BJ (cell line): Measurements from ENCODE around the gene CHN1. TPM values are rescaled to one million over a fixed set of nuclear protein-coding genes. Genes with fewer than 3 reads are reported as not detected.

Experiments used
- CTCF ChIA-PET: fragments of 350-600 bp; formaldehyde crosslinking; extraction: SDS; loops from one replicate; lab custom pipeline; 2021; ENCODE audit warnings: antibody characterized with exemption, inconsistent platforms; lab: Yijun Ruan, JAX
- POLR2A ChIA-PET: fragments of 300-600 bp; sonication (Branson Sonifier 250); formaldehyde crosslinking; extraction: SDS; loops from one replicate; lab custom pipeline; 2021; ENCODE audit warnings: antibody characterized with exemption; lab: Charles Lee
- DNase-seq: peaks from one replicate; pipeline ENCODE4 v3.0.0-alpha.2; 2011; ENCODE audit warnings: low read depth
- H3K27me3 ChIP-seq: 2 replicates; pipeline ENCODE4 v1.6.0; 2011; ENCODE audit warnings: low read length; ENCODE audit not compliant: control insufficient read depth, insufficient read depth
- H3K36me3 ChIP-seq: 2 replicates; pipeline ENCODE4 v1.5.1; 2011; ENCODE audit warnings: low read length; ENCODE audit not compliant: control insufficient read depth, insufficient read depth
- H3K4me3 ChIP-seq: 2 replicates; pipeline ENCODE4 v1.5.1; 2011; ENCODE audit warnings: low read depth, mild to moderate bottlenecking, control low read depth, low read length
- CTCF ChIP-seq: IDR thresholded peaks from 2 replicates; pipeline ENCODE4 v1.5.1; 2011; ENCODE audit warnings: low read depth, mild to moderate bottlenecking, control low read depth, inconsistent platforms, low read length, moderate library complexity; ENCODE audit not compliant: insufficient read depth
- polyA plus RNA-seq: library from polyadenylated mRNA; depleted of rRNA; stranded (reverse); fragments of >200 nt; gene quantifications from 2 replicates; pipeline ENCODE4 v1.2.3, GENCODE V29; 2011

CHN1 gene
- polyA plus RNA-seq, 1 experiment = 93.0 TPM

- ChIA-PET CTCF (interaction anchor here (0.7 to 7.7 kb wide), 4 partner anchors 172 to 295 kb away, joined by 3 to 83 read pairs (median 21); no protein-coding TSS in a partner anchor), POLR2A (no interaction called here)
Measured at GRCh38 chr2:174992886-174993285, 12.3 kb downstream of the CHN1 start.

GRCh38 chr2:174985614-174986013 is 19.6 kb downstream of the CHN1 start:
- H3K36me3 ChIP-seq = no peaks in the 10 kb centered on the region
- H3K27me3 ChIP-seq = no peaks in the 10 kb centered on the region
- ChIA-PET CTCF (interaction anchor here (0.7 to 5.8 kb wide), 19 partner anchors 8 to 289 kb away, joined by 3 to 142 read pairs (median 3); partner anchors contain the start of gene CHRNA1), POLR2A (no interaction called here)
- no peak for DNase-seq
- H3K4me3 ChIP-seq = no peak overlapping the region
- peak; percentile 57 for TF ChIP-seq CTCF

More at GRCh38 chr2:174992886-174993285, 12.3 kb downstream of the CHN1 start:
- H3K27me3 ChIP-seq = no peaks in the 10 kb centered on the region
- no peak for TF ChIP-seq CTCF
- H3K36me3 ChIP-seq = no peaks in the 10 kb centered on the region
- H3K4me3 ChIP-seq = no peak overlapping the region
- no peak for DNase-seq

GRCh38 chr2:174984561-174984960 is 20.6 kb downstream of the CHN1 start:
- H3K36me3 ChIP-seq = no peaks in the 10 kb centered on the region
- POLR2A ChIA-PET = interaction anchor here (1.2 kb wide), 1 partner anchor 207 kb away, joined by 4 read pairs; no protein-coding TSS in a partner anchor
- H3K4me3 ChIP-seq = no peak overlapping the region
- DNase-seq = no peak
- no peaks in the 10 kb centered on the region for H3K27me3 ChIP-seq
- CTCF ChIA-PET = interaction anchor here (1.0 to 5.8 kb wide), 17 partner anchors 10 to 287 kb away, joined by 3 to 142 read pairs (median 6); partner anchors contain the start of gene CHRNA1
- TF ChIP-seq CTCF = no peak

- TF ChIP-seq CTCF = no peak
- no peaks in the 10 kb centered on the region for H3K36me3 ChIP-seq
Measured at GRCh38 chr2:174981331-174981730, 23.9 kb downstream of the CHN1 start.

GRCh38 chr2:174979996-174980395 is 25.2 kb downstream of the CHN1 start:
- Histone ChIP-seq H3K27me3 (no peaks in the 10 kb centered on the region), H3K36me3 (no peaks in the 10 kb centered on the region), H3K4me3 (no peak overlapping the region)
- no peak for TF ChIP-seq CTCF
- POLR2A ChIA-PET = no interaction called here
- CTCF ChIA-PET = interaction anchor here (0.8 to 2.4 kb wide), 5 partner anchors 10 to 242 kb away, joined by 3 to 21 read pairs (median 3); no protein-coding TSS in a partner anchor
- DNase-seq = no peak

More at GRCh38 chr2:174981331-174981730, 23.9 kb downstream of the CHN1 start:
- H3K4me3 ChIP-seq = no peak overlapping the region
- CTCF ChIA-PET = interaction anchor here (0.9 to 2.4 kb wide), 5 partner anchors 10 to 232 kb away, joined by 3 to 21 read pairs (median 4); no protein-coding TSS in a partner anchor
- POLR2A ChIA-PET = interaction anchor here (0.7 kb wide), 1 partner anchor 252 kb away, joined by 3 read pairs; no protein-coding TSS in a partner anchor
- DNase-seq = no peak
- H3K27me3 ChIP-seq = no peaks in the 10 kb centered on the region
